T follicular helper cell (primary cell): ENCODE data around the gene URB1.

Source experiments
- DNase-seq: peaks from one replicate; pipeline ENCODE4 v3.0.0-alpha.2; 2020; ENCODE audit warnings: low read depth

URB1 gene

GRCh38 chr21:32340863-32341848, 51.7 kb downstream of the URB1 start:
- no peak for DNase-seq

- DNase-seq, result no peak
Measured at GRCh38 chr21:32338209-32338921, 54.4 kb downstream of the URB1 start.

- DNase-seq, result no peak
Measured at GRCh38 chr21:32337206-32337605, 55.6 kb downstream of the URB1 start.

GRCh38 chr21:32336711-32337110, 56.1 kb downstream of the URB1 start:
- no peak for DNase-seq

- no peak for DNase-seq
Measured at GRCh38 chr21:32335601-32336575, 56.9 kb downstream of the URB1 start.

- DNase-seq, result no peak
Measured at GRCh38 chr21:32334980-32335531, 57.8 kb downstream of the URB1 start.

- no peak for DNase-seq
Measured at GRCh38 chr21:32333953-32334673, 58.7 kb downstream of the URB1 start.

- DNase-seq, result no peak
Measured at GRCh38 chr21:32332463-32332951, 60.3 kb downstream of the URB1 start.

- DNase-seq, result no peak
Measured at GRCh38 chr21:32331444-32332305, 61.1 kb downstream of the URB1 start.

GRCh38 chr21:32330784-32331311, 62.0 kb downstream of the URB1 start:
- DNase-seq, result no peak

- DNase-seq, result no peak
Measured at GRCh38 chr21:32329776-32330175, 63.0 kb downstream of the URB1 start.

- no peak for DNase-seq
Measured at GRCh38 chr21:32329331-32329730, 63.5 kb downstream of the URB1 start.

- DNase-seq, result no peak
Measured at GRCh38 chr21:32328595-32328994, 64.2 kb downstream of the URB1 start.

- no peak for DNase-seq
Measured at GRCh38 chr21:32325706-32326105, 67.1 kb downstream of the URB1 start.

- DNase-seq, result no peak
Measured at GRCh38 chr21:32322676-32323075, 70.1 kb downstream of the URB1 start.

GRCh38 chr21:32322103-32322502, 70.7 kb downstream of the URB1 start:
- no peak for DNase-seq

- no peak for DNase-seq
Measured at GRCh38 chr21:32321480-32321879, 71.3 kb downstream of the URB1 start.

- DNase-seq, result no peak
Measured at GRCh38 chr21:32320726-32321125, 72.1 kb downstream of the URB1 start.

GRCh38 chr21:32320059-32320458, 72.8 kb downstream of the URB1 start:
- no peak for DNase-seq
